ENCODE results near the gene CNTNAP2. TPM values are rescaled to one million over a fixed set of nuclear protein-coding genes. Genes with fewer than 3 reads are reported as not detected.

CNTNAP2 gene
- total and polyA plus RNA-seq, 12 donors, result 0.07 to 0.77 (median 0.24) TPM

DNA sequence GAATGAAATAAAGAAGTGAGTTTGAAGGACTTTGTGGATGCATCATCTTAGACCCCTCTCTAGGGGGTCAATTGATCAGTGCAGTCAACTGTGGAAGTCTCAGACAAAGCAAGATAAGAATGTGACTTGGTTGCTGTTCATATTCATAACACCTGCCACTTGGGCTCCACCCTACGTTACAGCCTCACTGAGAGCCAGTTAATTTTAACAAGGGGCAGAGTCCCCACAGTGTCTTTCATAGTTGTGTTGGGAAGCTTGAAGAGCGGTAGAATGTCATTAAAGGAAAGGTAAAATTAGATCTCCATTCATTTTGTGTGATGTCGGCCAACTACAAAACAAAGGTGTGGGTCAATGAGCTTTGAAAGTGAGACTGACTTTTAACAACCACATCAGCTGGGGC lies 2031.9 kb downstream of the CNTNAP2 start:
- TF ChIP-seq, protein P1, sequence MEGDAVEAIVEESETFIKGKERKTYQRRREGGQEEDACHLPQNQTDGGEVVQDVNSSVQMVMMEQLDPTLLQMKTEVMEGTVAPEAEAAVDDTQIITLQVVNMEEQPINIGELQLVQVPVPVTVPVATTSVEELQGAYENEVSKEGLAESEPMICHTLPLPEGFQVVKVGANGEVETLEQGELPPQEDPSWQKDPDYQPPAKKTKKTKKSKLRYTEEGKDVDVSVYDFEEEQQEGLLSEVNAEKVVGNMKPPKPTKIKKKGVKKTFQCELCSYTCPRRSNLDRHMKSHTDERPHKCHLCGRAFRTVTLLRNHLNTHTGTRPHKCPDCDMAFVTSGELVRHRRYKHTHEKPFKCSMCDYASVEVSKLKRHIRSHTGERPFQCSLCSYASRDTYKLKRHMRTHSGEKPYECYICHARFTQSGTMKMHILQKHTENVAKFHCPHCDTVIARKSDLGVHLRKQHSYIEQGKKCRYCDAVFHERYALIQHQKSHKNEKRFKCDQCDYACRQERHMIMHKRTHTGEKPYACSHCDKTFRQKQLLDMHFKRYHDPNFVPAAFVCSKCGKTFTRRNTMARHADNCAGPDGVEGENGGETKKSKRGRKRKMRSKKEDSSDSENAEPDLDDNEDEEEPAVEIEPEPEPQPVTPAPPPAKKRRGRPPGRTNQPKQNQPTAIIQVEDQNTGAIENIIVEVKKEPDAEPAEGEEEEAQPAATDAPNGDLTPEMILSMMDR (IDR thresholded peaks at IDR 0.05), result no peak
- intact Hi-C loops (cut with DNase I), result no loop called here
- H3K4me1 ChIP-seq, result peaks cover 0 to 7% (median 4%) of the 10 kb centered on the region in 9 donors
- no peaks in the 10 kb centered on the region for H3K36me3 ChIP-seq
- peaks cover 0 to 16% (median 0%) of the 10 kb centered on the region in 11 donors for H3K9me3 ChIP-seq
- DNase-seq (no peak), ATAC-seq (no peak)
- WGBS, 2 donors, result 92 to 94% methylated on average over 3 of the region's 3 CpGs
- H3K4me3 ChIP-seq, result no peak overlapping the region
- no peak overlapping the region for H3K27ac ChIP-seq
- peaks cover 0 to 23% (median 7%) of the 10 kb centered on the region in 7 donors for H3K27me3 ChIP-seq

- TF ChIP-seq, protein P1 (IDR thresholded peaks at IDR 0.05), result no peak
- H3K27ac ChIP-seq, result no peak overlapping the region
- no peak overlapping the region for H3K4me3 ChIP-seq
- no peaks in the 10 kb centered on the region for H3K36me3 ChIP-seq
- intact Hi-C loops (cut with DNase I), result loop anchor here in 2 of 10 donors (5.0 to 10.0 kb wide), 2 partner anchors 83 to 85 kb away; no protein-coding TSS in a partner anchor
- peaks cover 0 to 15% (median 0%) of the 10 kb centered on the region in 11 donors for H3K9me3 ChIP-seq
- ATAC-seq, result no peak
- H3K4me1 ChIP-seq, result peaks cover 0 to 14% (median 9%) of the 10 kb centered on the region in 9 donors
- DNase-seq, result no peak
- peaks cover 0 to 16% (median 0%) of the 10 kb centered on the region in 7 donors for H3K27me3 ChIP-seq
- WGBS, 2 donors, result 94 to 96% methylated on average over 3 of the region's 3 CpGs
These were observed 2033.1 kb downstream of the CNTNAP2 start for GRCh38 chr7:148149730-148150129.

DNA sequence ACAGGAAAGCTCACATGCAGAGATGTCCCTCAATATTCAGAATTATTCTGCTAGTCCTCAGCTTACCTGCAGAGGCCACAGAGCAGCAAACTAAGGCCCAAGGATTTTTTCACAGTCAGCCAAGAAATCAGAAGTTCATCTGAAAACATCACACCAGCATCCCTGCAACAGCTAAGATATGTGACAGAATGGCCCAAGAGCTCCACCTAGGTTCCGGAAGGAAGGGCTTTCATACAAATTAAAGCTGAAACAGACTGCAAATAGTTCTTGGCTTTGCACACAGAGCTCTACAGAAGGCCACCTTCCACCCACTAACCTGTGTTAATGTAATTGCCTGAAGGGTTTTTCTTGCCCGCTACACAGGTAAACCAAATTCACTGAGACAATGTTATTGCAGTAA lies 2035.2 kb downstream of the CNTNAP2 start:
- H3K4me1 ChIP-seq, result peaks cover 0 to 14% (median 9%) of the 10 kb centered on the region in 9 donors
- intact Hi-C loops (cut with DNase I), result loop anchor here in 3 of 10 donors (2.0 to 10.0 kb wide), 3 partner anchors 81 to 83 kb away; no protein-coding TSS in a partner anchor
- no peak for DNase-seq
- H3K27me3 ChIP-seq, result peaks cover 0 to 13% (median 0%) of the 10 kb centered on the region in 7 donors
- no peaks in the 10 kb centered on the region for H3K36me3 ChIP-seq
- peaks cover 0 to 15% (median 0%) of the 10 kb centered on the region in 11 donors for H3K9me3 ChIP-seq
- no peak overlapping the region for H3K4me3 ChIP-seq
- ATAC-seq, result no peak
- TF ChIP-seq, protein P1 (IDR thresholded peaks at IDR 0.05), result no peak
- no peak overlapping the region for H3K27ac ChIP-seq
- 92% methylated on average over 2 of the region's 2 CpGs for WGBS, 2 donors

- TF ChIP-seq, protein P1 (IDR thresholded peaks at IDR 0.05), result no peak
- DNase-seq (peak; percentile 74 to 77), ATAC-seq (peak; percentile 96 to 100 (median 98))
- peaks cover 0 to 12% (median 0%) of the 10 kb centered on the region in 7 donors for H3K27me3 ChIP-seq
- no peaks in the 10 kb centered on the region for H3K36me3 ChIP-seq
- 26 to 29% methylated on average over 6 of the region's 6 CpGs for WGBS, 2 donors
- H3K9me3 ChIP-seq, result peaks cover 0 to 15% (median 0%) of the 10 kb centered on the region in 11 donors
- no peak overlapping the region for H3K4me3 ChIP-seq
- intact Hi-C loops (cut with DNase I), result loop anchor here in 3 of 10 donors (2.0 to 10.0 kb wide), 3 partner anchors 79 to 81 kb away; no protein-coding TSS in a partner anchor
- peak overlapping the region in 3 of 10 donors; percentile 17 to 61 (median 33) for H3K27ac ChIP-seq
- H3K4me1 ChIP-seq, result peaks cover 0 to 14% (median 9%) of the 10 kb centered on the region in 9 donors
These were observed 2037.1 kb downstream of the CNTNAP2 start for GRCh38 chr7:148153616-148154284.

Measured in heart right ventricle (tissue), 16 donors.